K562 (cell line): ENCODE results near the gene BPIFB6. TPM values are rescaled to one million over a fixed set of nuclear protein-coding genes. Genes with fewer than 3 reads are reported as not detected.

Experiments
- ATAC-seq: fragments of 200-7000 bp; cut with Tn5 transposase; 3 replicates; pipeline ENCODE4 v1.9.1; 2020; ENCODE audit warnings: moderate library complexity
- BruUV-seq: library from RNA; stranded (reverse); fragments of 400-500 nt; replicated peaks from 2 replicates; lab custom pipeline; 2021; lab: Mats Ljungman, UMichigan
- CTCF ChIA-PET: fragments of 300-600 bp; formaldehyde crosslinking; extraction: SDS; loops from one replicate; lab custom pipeline; 2021; ENCODE audit warnings: low intra/inter-chr PET ratio; lab: Yijun Ruan, JAX
- POLR2A ChIA-PET: fragments of 300-600, 350-650 bp; sonication (Branson Sonifier 250); formaldehyde crosslinking; extraction: SDS; loops from one replicate; lab custom pipeline; 2021; ENCODE audit warnings: antibody characterized with exemption, inconsistent platforms; lab: Yijun Ruan, JAX
- DNase-seq, 4 experiments: peaks; one replicate each; pipeline versions ENCODE4 v3.0.0 to v3.0.0-alpha.2; 2011 to 2018; ENCODE audit warnings: low spot score in 3 of 4, mixed read lengths in 3 of 4; ENCODE audit errors: extremely low read depth in 1 of 4
- FAIRE-seq: peaks from 2 replicates; lab custom pipeline; 2011; peaks lifted over from hg19 to GRCh38; lab: Jason Lieb, UNC
- H2AFZ ChIP-seq: 2 replicates; pipeline ENCODE4 v1.6.0; 2011; ENCODE audit warnings: low read depth, low read length, control low read depth, inconsistent platforms
- H3K27ac ChIP-seq: fragments of 200-600 bp; 3 replicates; pipeline ENCODE4 v1.8.0; 2011; ENCODE audit warnings: low read depth, mild to moderate bottlenecking, control low read depth, inconsistent platforms, low read length, moderate library complexity, mixed read lengths; ENCODE audit errors: extremely low read depth
- H3K27me3 ChIP-seq, 2 experiments: fragments of 300-600 bp in 1 of 2; 2 replicates in 1 of 2; 3 replicates in 1 of 2; pipeline versions ENCODE4 v1.6.0 to v1.8.0; 2011; ENCODE audit warnings: inconsistent platforms in 2 of 2, low read length in 2 of 2, mild to moderate bottlenecking in 1 of 2, mixed read lengths in 1 of 2, moderate library complexity in 1 of 2; ENCODE audit not compliant: control insufficient read depth in 2 of 2, insufficient read depth in 2 of 2
- H3K36me3 ChIP-seq: fragments of 300-600 bp; 3 replicates; pipeline ENCODE4 v1.8.0; 2011; ENCODE audit warnings: mild to moderate bottlenecking, low read length, inconsistent platforms; ENCODE audit not compliant: control insufficient read depth, insufficient read depth
- H3K4me1 ChIP-seq, 2 experiments: fragments of 200-600 bp in 1 of 2; replicated peaks in 1 of 2; 2 replicates in 1 of 2; 3 replicates in 1 of 2; pipeline versions ENCODE4 v1.5.1 to v1.8.0; 2011; ENCODE audit warnings: inconsistent platforms in 2 of 2, low read length in 2 of 2, mild to moderate bottlenecking in 1 of 2, mixed read lengths in 1 of 2, moderate library complexity in 1 of 2; ENCODE audit not compliant: control insufficient read depth in 2 of 2, insufficient read depth in 2 of 2
- H3K4me2 ChIP-seq: 2 replicates; pipeline ENCODE4 v1.6.1; 2011; ENCODE audit warnings: low read length, control low read depth, inconsistent platforms, mixed read lengths; ENCODE audit not compliant: insufficient read depth
- H3K4me3 ChIP-seq: fragments of 200-600 bp; sonication (generic), shearing (Covaris generic); 2 replicates; pipeline ENCODE4 v1.5.1; 2016; ENCODE audit warnings: control low read depth, inconsistent platforms
- H3K79me2 ChIP-seq: fragments of 200-600 bp; 3 replicates; pipeline ENCODE4 v1.8.0; 2011; ENCODE audit warnings: low read length, inconsistent platforms; ENCODE audit not compliant: control insufficient read depth, insufficient read depth
- H3K9ac ChIP-seq, 2 experiments: 2 replicates each; pipeline versions ENCODE4 v1.6.0 to v1.6.1; 2011; ENCODE audit warnings: low read depth in 2 of 2, low read length in 2 of 2, control low read depth in 1 of 2, inconsistent platforms in 1 of 2, mild to moderate bottlenecking in 1 of 2, mixed read lengths in 1 of 2; ENCODE audit not compliant: insufficient read depth in 1 of 2
- H3K9me1 ChIP-seq: one replicate; pipeline ENCODE4 v1.6.0; 2011; ENCODE audit warnings: inconsistent platforms, mild to moderate bottlenecking, low read length, moderate library complexity; ENCODE audit not compliant: control insufficient read depth, insufficient read depth
- H3K9me3 ChIP-seq: replicated peaks from 2 replicates; pipeline ENCODE4 v1.5.1; 2011; ENCODE audit warnings: low read depth, low read length, inconsistent platforms; ENCODE audit not compliant: control insufficient read depth, insufficient read depth
- H4K20me1 ChIP-seq: replicated peaks from 2 replicates; pipeline ENCODE4 v1.6.1; 2011; ENCODE audit warnings: low read length, inconsistent platforms, mixed read lengths; ENCODE audit not compliant: control insufficient read depth, insufficient read depth
- FOXJ3 ChIP-seq: sonication (generic); formaldehyde crosslinking; IDR thresholded peaks from 2 replicates; pipeline ENCODE4 v1.4.0; 2020; ENCODE audit warnings: mild to moderate bottlenecking, missing genetic modification reagents
- MED1 ChIP-seq: sonication (generic); formaldehyde crosslinking; IDR thresholded peaks from 2 replicates; pipeline ENCODE4 v1.8.1; 2023; ENCODE audit warnings: missing genetic modification reagents, borderline replicate concordance
- MYBL2 ChIP-seq, 2 experiments: fragments of 450-650 bp in 1 of 2; sonication (generic) in 1 of 2; formaldehyde crosslinking in 1 of 2; IDR thresholded peaks; 2 replicates each; pipeline versions ENCODE4 v1.6.1 to v1.8.1; 2017 to 2022; ENCODE audit warnings: borderline replicate concordance in 1 of 2, inconsistent platforms in 1 of 2, low read depth in 1 of 2, mild to moderate bottlenecking in 1 of 2, missing genetic modification reagents in 1 of 2, moderate library complexity in 1 of 2
- NFRKB ChIP-seq: fragments of 450-650 bp; IDR thresholded peaks from 2 replicates; pipeline ENCODE4 v1.6.1; 2016; ENCODE audit warnings: low read depth
- NR4A1 ChIP-seq, 2 experiments: fragments of 250-450 bp in 1 of 2; fragments of 450-650 bp in 1 of 2; sonication (Bioruptor Pico) in 1 of 2; IDR thresholded peaks; 2 replicates each; pipeline versions ENCODE4 v1.4.0 to v1.6.1; 2016 to 2020; ENCODE audit warnings: mild to moderate bottlenecking in 2 of 2, missing compliant biosample characterization in 1 of 2, missing genetic modification characterization in 1 of 2, moderate library complexity in 1 of 2
- SMAD3 ChIP-seq: fragments of 450-650 bp; formaldehyde crosslinking; conservative IDR thresholded peaks from 2 replicates; pipeline ENCODE4 v1.4.0; 2020; ENCODE audit warnings: mild to moderate bottlenecking
- SMAD4 ChIP-seq: fragments of 250-450 bp; sonication (Bioruptor Pico); conservative IDR thresholded peaks from 2 replicates; pipeline ENCODE4 v1.8.0; 2021; ENCODE audit warnings: inconsistent platforms, mild to moderate bottlenecking, moderate library complexity
- TAF9B ChIP-seq: fragments of 450-650 bp; IDR thresholded peaks from 2 replicates; pipeline ENCODE4 v1.6.1; 2018; ENCODE audit warnings: mild to moderate bottlenecking; ENCODE audit not compliant: partially characterized antibody
- TAL1 ChIP-seq: fragments of 450-650 bp; IDR thresholded peaks from 2 replicates; pipeline ENCODE4 v1.6.1; 2016; ENCODE audit warnings: mild to moderate bottlenecking
- YBX1 ChIP-seq: fragments of 450-650 bp; IDR thresholded peaks from 2 replicates; pipeline ENCODE4 v1.7.1; 2016; ENCODE audit warnings: mild to moderate bottlenecking
- ZNF165 ChIP-seq: fragments of 250-450 bp; sonication (Bioruptor Pico); IDR thresholded peaks from 2 replicates; pipeline ENCODE4 v1.4.0; 2020; ENCODE audit warnings: borderline replicate concordance
- ZNF316 ChIP-seq: fragments of 450-650 bp; IDR thresholded peaks from 2 replicates; pipeline ENCODE4 v1.6.1; 2016
- ZSCAN29 ChIP-seq: fragments of 450-650 bp; IDR thresholded peaks from 2 replicates; pipeline ENCODE4 v1.6.1; 2017
- WGBS: fragments of 100-300 bp; shearing (Covaris generic); methylation state at CpG from one replicate; pipeline ENCODE4 v1.1.6; 2016; ENCODE audit warnings: low coverage, mixed read lengths; ENCODE audit not compliant: insufficient coverage; ENCODE audit errors: missing lambda C conversion rate; 5-methylcytosine and 5-hydroxymethylcytosine counted together
- in situ Hi-C: fragments of 300-500 bp; cut with MboI; formaldehyde crosslinking; loops from 4 replicates; pipeline ENCODE4 v1.15.0; 2018; ENCODE audit warnings: inconsistent platforms, mixed read lengths
- intact Hi-C: fragments of 100-400 bp; cut with micrococcal nuclease; formaldehyde crosslinking; loops from 2 replicates; pipeline ENCODE4 v1.14.2; 2022
- polyA plus RNA-seq, 8 experiments: library from polyadenylated mRNA; depleted of rRNA in 4 of 8; stranded (reverse) in 5 of 8; unstranded in 3 of 8; fragments of >200 nt; fragmentation: Nextera tagmentation in 2 of 8; fragmentation: Illumina TruSeq in 1 of 8; extraction: Ambion mirVana in 2 of 8; extraction: Trizol in 1 of 8; gene quantifications; 2 replicates each; pipeline versions ENCODE4 v1.2.1 to v1.2.3, GENCODE V29; 2011 to 2014; ENCODE audit warnings: inconsistent platforms in 1 of 8, missing spikeins in 1 of 8
- total RNA-seq, 7 experiments: library from RNA; depleted of rRNA in 6 of 7; stranded (reverse); fragments of >200 nt in 6 of 7; fragmentation: Illumina TruSeq in 2 of 7; extraction: Trizol in 2 of 7; gene quantifications; 2 replicates each; pipeline versions ENCODE4 v1.2.1 to v1.2.3, GENCODE V29; 2011 to 2021; ENCODE audit warnings: low replicate concordance in 1 of 7
- TF ChIP-seq, protein P1 (sequence below): fragments of 200-800 bp; sonication (Bioruptor generic); IDR thresholded peaks from 2 replicates; pipeline ENCODE4 v1.6.1; 2016; ENCODE audit warnings: missing genetic modification characterization, missing compliant biosample characterization
- TF ChIP-seq, protein P2 (sequence below): fragments of 250-450 bp; sonication (Bioruptor Pico); IDR thresholded peaks from 2 replicates; pipeline ENCODE4 v1.8.0; 2022; ENCODE audit warnings: moderate library complexity, mild to moderate bottlenecking, inconsistent platforms
- TF ChIP-seq, protein P3 (sequence below): fragments of 450-650 bp; conservative IDR thresholded peaks from 2 replicates; pipeline ENCODE4 v1.6.1; 2016; ENCODE audit warnings: missing genetic modification characterization, low read depth, mild to moderate bottlenecking, control low read depth, missing compliant biosample characterization

BPIFB6 gene
- total and polyA plus RNA-seq, 9 of the 15 experiments (the other 6 are each of a cell fraction or from before 2014, with no cell fraction given), result not detected

DNA sequence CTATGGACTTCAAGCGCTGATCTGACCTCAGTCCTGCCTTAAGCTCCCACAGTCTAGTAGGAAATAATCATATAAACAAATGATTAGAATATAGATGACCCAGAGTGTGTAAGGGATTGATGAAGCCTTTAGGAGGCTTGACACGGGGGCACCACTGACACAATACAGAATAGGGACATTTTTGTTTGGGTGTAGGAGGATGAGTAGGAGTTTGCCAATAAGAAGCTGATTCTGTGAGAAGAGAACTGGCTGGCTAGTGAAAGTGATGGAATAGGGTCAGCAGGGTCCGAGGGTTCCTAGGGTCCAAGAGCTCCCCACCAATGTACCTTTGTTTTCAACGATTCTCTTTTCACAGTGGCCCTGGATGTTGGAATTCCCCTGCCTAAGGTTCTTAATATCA, 40.9 kb downstream of the BPIFB6 start:
- FAIRE-seq, result no peak
- Histone ChIP-seq H4K20me1 (no peaks in the 10 kb centered on the region), H3K27ac (no peak overlapping the region), H3K9me1 (no peaks in the 10 kb centered on the region), H2AFZ (no peak overlapping the region), H3K4me2 (no peak overlapping the region), H3K9me3 (no peaks in the 10 kb centered on the region), H3K9ac (no peak overlapping the region), H3K4me1 (no peaks in the 10 kb centered on the region), H3K27me3 (peaks cover 20 to 44% of the 10 kb centered on the region in 2 experiments; a peak in 4 of 5 replicates), H3K4me3 (no peak overlapping the region), H3K36me3 (no peaks in the 10 kb centered on the region), H3K79me2 (no peaks in the 10 kb centered on the region)
- intact Hi-C loops, result no loop called here
- ChIA-PET CTCF (interaction anchor here (0.5 kb wide), 1 partner anchor 11 kb away, joined by 4 read pairs; no protein-coding TSS in a partner anchor), POLR2A (interaction anchor here (0.6 to 1.1 kb wide), 3 partner anchors 9 to 53 kb away, joined by 3 read pairs; no protein-coding TSS in a partner anchor)
- 3% methylated on average over 4 of the region's 4 CpGs for WGBS
- BruUV-seq, result no TSS peak
- ATAC-seq, result no peak
- in situ Hi-C loops, result no loop called here
- no peak for DNase-seq
- TF ChIP-seq, protein P1, sequence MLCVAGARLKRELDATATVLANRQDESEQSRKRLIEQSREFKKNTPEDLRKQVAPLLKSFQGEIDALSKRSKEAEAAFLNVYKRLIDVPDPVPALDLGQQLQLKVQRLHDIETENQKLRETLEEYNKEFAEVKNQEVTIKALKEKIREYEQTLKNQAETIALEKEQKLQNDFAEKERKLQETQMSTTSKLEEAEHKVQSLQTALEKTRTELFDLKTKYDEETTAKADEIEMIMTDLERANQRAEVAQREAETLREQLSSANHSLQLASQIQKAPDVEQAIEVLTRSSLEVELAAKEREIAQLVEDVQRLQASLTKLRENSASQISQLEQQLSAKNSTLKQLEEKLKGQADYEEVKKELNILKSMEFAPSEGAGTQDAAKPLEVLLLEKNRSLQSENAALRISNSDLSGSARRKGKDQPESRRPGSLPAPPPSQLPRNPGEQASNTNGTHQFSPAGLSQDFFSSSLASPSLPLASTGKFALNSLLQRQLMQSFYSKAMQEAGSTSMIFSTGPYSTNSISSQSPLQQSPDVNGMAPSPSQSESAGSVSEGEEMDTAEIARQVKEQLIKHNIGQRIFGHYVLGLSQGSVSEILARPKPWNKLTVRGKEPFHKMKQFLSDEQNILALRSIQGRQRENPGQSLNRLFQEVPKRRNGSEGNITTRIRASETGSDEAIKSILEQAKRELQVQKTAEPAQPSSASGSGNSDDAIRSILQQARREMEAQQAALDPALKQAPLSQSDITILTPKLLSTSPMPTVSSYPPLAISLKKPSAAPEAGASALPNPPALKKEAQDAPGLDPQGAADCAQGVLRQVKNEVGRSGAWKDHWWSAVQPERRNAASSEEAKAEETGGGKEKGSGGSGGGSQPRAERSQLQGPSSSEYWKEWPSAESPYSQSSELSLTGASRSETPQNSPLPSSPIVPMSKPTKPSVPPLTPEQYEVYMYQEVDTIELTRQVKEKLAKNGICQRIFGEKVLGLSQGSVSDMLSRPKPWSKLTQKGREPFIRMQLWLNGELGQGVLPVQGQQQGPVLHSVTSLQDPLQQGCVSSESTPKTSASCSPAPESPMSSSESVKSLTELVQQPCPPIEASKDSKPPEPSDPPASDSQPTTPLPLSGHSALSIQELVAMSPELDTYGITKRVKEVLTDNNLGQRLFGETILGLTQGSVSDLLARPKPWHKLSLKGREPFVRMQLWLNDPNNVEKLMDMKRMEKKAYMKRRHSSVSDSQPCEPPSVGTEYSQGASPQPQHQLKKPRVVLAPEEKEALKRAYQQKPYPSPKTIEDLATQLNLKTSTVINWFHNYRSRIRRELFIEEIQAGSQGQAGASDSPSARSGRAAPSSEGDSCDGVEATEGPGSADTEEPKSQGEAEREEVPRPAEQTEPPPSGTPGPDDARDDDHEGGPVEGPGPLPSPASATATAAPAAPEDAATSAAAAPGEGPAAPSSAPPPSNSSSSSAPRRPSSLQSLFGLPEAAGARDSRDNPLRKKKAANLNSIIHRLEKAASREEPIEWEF (CRISPR knock-in tag), result no peak
- TF ChIP-seq, protein P2, sequence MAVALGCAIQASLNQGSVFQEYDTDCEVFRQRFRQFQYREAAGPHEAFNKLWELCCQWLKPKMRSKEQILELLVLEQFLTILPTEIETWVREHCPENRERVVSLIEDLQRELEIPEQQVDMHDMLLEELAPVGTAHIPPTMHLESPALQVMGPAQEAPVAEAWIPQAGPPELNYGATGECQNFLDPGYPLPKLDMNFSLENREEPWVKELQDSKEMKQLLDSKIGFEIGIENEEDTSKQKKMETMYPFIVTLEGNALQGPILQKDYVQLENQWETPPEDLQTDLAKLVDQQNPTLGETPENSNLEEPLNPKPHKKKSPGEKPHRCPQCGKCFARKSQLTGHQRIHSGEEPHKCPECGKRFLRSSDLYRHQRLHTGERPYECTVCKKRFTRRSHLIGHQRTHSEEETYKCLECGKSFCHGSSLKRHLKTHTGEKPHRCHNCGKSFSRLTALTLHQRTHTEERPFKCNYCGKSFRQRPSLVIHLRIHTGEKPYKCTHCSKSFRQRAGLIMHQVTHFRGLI (CRISPR knock-in tag), result no peak
- TF ChIP-seq SMAD4 (CRISPR knock-in tag) (no peak), TAF9B (no peak), NR4A1 (CRISPR knock-in tag; IDR thresholded peaks at IDR 0.05) (no peak), NR4A1 (tag; IDR thresholded peaks at IDR 0.05) (no peak), ZSCAN29 (no peak), ZNF316 (no peak), YBX1 (no peak), MYBL2 (IDR thresholded peaks at IDR 0.05; ENCODE audit: low read depth) (no peak), MYBL2 (CRISPR knock-in tag; IDR thresholded peaks at IDR 0.05; ENCODE audit: borderline replicate concordance) (no peak), MED1 (CRISPR knock-in tag) (no peak), FOXJ3 (no peak), SMAD3 (CRISPR knock-in tag) (no peak), TAL1 (no peak), ZNF165 (CRISPR knock-in tag) (no peak), NFRKB (no peak)
- TF ChIP-seq, protein P3, sequence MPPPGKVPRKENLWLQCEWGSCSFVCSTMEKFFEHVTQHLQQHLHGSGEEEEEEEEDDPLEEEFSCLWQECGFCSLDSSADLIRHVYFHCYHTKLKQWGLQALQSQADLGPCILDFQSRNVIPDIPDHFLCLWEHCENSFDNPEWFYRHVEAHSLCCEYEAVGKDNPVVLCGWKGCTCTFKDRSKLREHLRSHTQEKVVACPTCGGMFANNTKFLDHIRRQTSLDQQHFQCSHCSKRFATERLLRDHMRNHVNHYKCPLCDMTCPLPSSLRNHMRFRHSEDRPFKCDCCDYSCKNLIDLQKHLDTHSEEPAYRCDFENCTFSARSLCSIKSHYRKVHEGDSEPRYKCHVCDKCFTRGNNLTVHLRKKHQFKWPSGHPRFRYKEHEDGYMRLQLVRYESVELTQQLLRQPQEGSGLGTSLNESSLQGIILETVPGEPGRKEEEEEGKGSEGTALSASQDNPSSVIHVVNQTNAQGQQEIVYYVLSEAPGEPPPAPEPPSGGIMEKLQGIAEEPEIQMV (tag), result no peak
